ENCODE data around the gene PRKG1.
A peak's percentile ranks its signal among the peaks of the same experiment; 100 is the strongest.

Gene PRKG1

GRCh38 chr10:51669041-51669440 is 594.8 kb downstream of the PRKG1 start:
- DNase-seq (ENCODE audit: low spot score): no peak
- ChIA-PET CTCF (no interaction called here), POLR2A (ENCODE audit: low non-redundant PET) (no interaction called here)
- no peak overlapping the region for H3K27ac ChIP-seq
- no peak for TF ChIP-seq CTCF (conservative IDR thresholded peaks at IDR 0.05; ENCODE audit: low read depth)

- no peak for DNase-seq (ENCODE audit: low spot score)
- ChIA-PET CTCF (no interaction called here), POLR2A (ENCODE audit: low non-redundant PET) (no interaction called here)
- TF ChIP-seq CTCF (conservative IDR thresholded peaks at IDR 0.05; ENCODE audit: low read depth): no peak
- no peak overlapping the region for H3K27ac ChIP-seq
Observed at GRCh38 chr10:51672039-51672535, 597.8 kb downstream of the PRKG1 start.

- ChIA-PET POLR2A (ENCODE audit: low non-redundant PET) (no interaction called here), CTCF (no interaction called here)
- no peak for TF ChIP-seq CTCF (conservative IDR thresholded peaks at IDR 0.05; ENCODE audit: low read depth)
- no peak for DNase-seq (ENCODE audit: low spot score)
- H3K27ac ChIP-seq: no peak overlapping the region
Observed at GRCh38 chr10:51675088-51675487, 600.8 kb downstream of the PRKG1 start.

- CTCF ChIA-PET: interaction anchor here (0.6 kb wide), 1 partner anchor 45 kb away, joined by 4 read pairs; no protein-coding TSS in a partner anchor
- POLR2A ChIA-PET (ENCODE audit: low non-redundant PET): no interaction called here
- no peak for DNase-seq (ENCODE audit: low spot score)
- no peak for TF ChIP-seq CTCF (conservative IDR thresholded peaks at IDR 0.05; ENCODE audit: low read depth)
- H3K27ac ChIP-seq: no peak overlapping the region
Observed at GRCh38 chr10:51679841-51680240, 605.6 kb downstream of the PRKG1 start.

- H3K27ac ChIP-seq: no peak overlapping the region
- CTCF ChIA-PET: no interaction called here
- POLR2A ChIA-PET (ENCODE audit: low non-redundant PET): no interaction called here
- no peak for DNase-seq (ENCODE audit: low spot score)
- no peak for TF ChIP-seq CTCF (conservative IDR thresholded peaks at IDR 0.05; ENCODE audit: low read depth)
Observed at GRCh38 chr10:51683031-51683691, 608.9 kb downstream of the PRKG1 start.

- peak; percentile 7 for DNase-seq (ENCODE audit: low spot score)
- no peak overlapping the region for H3K27ac ChIP-seq
- CTCF ChIA-PET: interaction anchor here (0.7 kb wide), 1 partner anchor 222 kb away, joined by 3 read pairs; no protein-coding TSS in a partner anchor
- TF ChIP-seq CTCF (conservative IDR thresholded peaks at IDR 0.05; ENCODE audit: low read depth): no peak
- POLR2A ChIA-PET (ENCODE audit: low non-redundant PET): no interaction called here
Observed at GRCh38 chr10:51685768-51686167, 611.5 kb downstream of the PRKG1 start.
